Endothelial cell of umbilical vein (primary cell): ENCODE results near the gene ELP4. TPM values are rescaled to one million over a fixed set of nuclear protein-coding genes. Genes with fewer than 3 reads are reported as not detected.

Source experiments
- BruUV-seq: library from RNA; stranded (reverse); fragments of 400-500 nt; replicated peaks from 2 replicates; lab custom pipeline; 2021; lab: Mats Ljungman, UMichigan
- CTCF ChIA-PET: fragments of 300-600, 350-600 bp; sonication (Branson Sonifier 250); formaldehyde crosslinking; loops from one replicate; lab custom pipeline; 2021; ENCODE audit warnings: antibody characterized with exemption, inconsistent platforms; lab: Charles Lee
- POLR2A ChIA-PET: fragments of 300-600, 350-600 bp; sonication (Branson Sonifier 250); formaldehyde crosslinking; loops from one replicate; lab custom pipeline; 2021; ENCODE audit warnings: antibody characterized with exemption, inconsistent platforms; lab: Charles Lee
- DNase-seq: peaks from one replicate; pipeline ENCODE4 v3.0.0-alpha.2; 2011; ENCODE audit warnings: low read depth, low spot score
- FAIRE-seq: peaks from 2 replicates; lab custom pipeline; 2011; peaks lifted over from hg19 to GRCh38; lab: Jason Lieb, UNC
- H2AFZ ChIP-seq: 2 replicates; pipeline ENCODE4 v1.6.0; 2012; ENCODE audit warnings: low read depth, low read length, control low read depth, inconsistent platforms
- H3K27ac ChIP-seq: 2 replicates; pipeline ENCODE4 v1.5.1; 2011; ENCODE audit warnings: low read depth, mild to moderate bottlenecking, control low read depth, low read length, moderate library complexity; ENCODE audit not compliant: insufficient read depth
- H3K27me3 ChIP-seq, 2 experiments: 2 replicates each; pipeline versions ENCODE4 v1.6.0 to v1.6.1; 2011; ENCODE audit warnings: low read length in 2 of 2, mixed read lengths in 1 of 2; ENCODE audit not compliant: control insufficient read depth in 2 of 2, insufficient read depth in 2 of 2
- H3K36me3 ChIP-seq, 2 experiments: 2 replicates in 1 of 2; 3 replicates in 1 of 2; pipeline ENCODE4 v1.5.1; 2011; ENCODE audit warnings: low read length in 2 of 2, mild to moderate bottlenecking in 1 of 2, moderate library complexity in 1 of 2; ENCODE audit not compliant: control insufficient read depth in 2 of 2, insufficient read depth in 2 of 2; ENCODE audit errors: extremely low read depth in 1 of 2
- H3K4me1 ChIP-seq: 3 replicates; pipeline ENCODE4 v1.5.1; 2011; ENCODE audit warnings: mild to moderate bottlenecking, low read length; ENCODE audit not compliant: control insufficient read depth, insufficient read depth; ENCODE audit errors: extremely low read depth
- H3K4me2 ChIP-seq: 2 replicates; pipeline ENCODE4 v1.6.1; 2011; ENCODE audit warnings: low read length, control low read depth, mixed read lengths; ENCODE audit not compliant: insufficient read depth
- H3K4me3 ChIP-seq, 3 experiments: fragments of 200-600 bp in 1 of 3; sonication (generic), shearing (Covaris generic) in 1 of 3; replicated peaks in 1 of 3; 2 replicates each; pipeline ENCODE4 v1.5.1; 2011 to 2016; ENCODE audit warnings: control low read depth in 3 of 3, low read length in 3 of 3, mild to moderate bottlenecking in 2 of 3, inconsistent platforms in 1 of 3, low read depth in 1 of 3, moderate library complexity in 1 of 3; ENCODE audit not compliant: insufficient read depth in 1 of 3
- H3K79me2 ChIP-seq: 2 replicates; pipeline ENCODE4 v1.6.0; 2012; ENCODE audit warnings: low read length, inconsistent platforms; ENCODE audit not compliant: control insufficient read depth, insufficient read depth
- H3K9ac ChIP-seq: replicated peaks from 2 replicates; pipeline ENCODE3; 2011; ENCODE audit warnings: low read length, control low read depth; ENCODE audit not compliant: insufficient read depth; ENCODE audit errors: extremely low read depth
- H3K9me1 ChIP-seq: replicated peaks from 3 replicates; pipeline ENCODE4 v1.6.0; 2011; ENCODE audit warnings: mild to moderate bottlenecking, low read length; ENCODE audit not compliant: control insufficient read depth, insufficient read depth; ENCODE audit errors: extremely low read depth
- H3K9me3 ChIP-seq: replicated peaks from 2 replicates; pipeline ENCODE4 v1.5.1; 2012; ENCODE audit warnings: low read length, inconsistent platforms; ENCODE audit not compliant: control insufficient read depth, insufficient read depth
- H4K20me1 ChIP-seq: replicated peaks from 2 replicates; pipeline ENCODE3; 2011; ENCODE audit warnings: mild to moderate bottlenecking, low read length; ENCODE audit not compliant: control insufficient read depth, insufficient read depth; ENCODE audit errors: extremely low read depth
- EZH2 ChIP-seq: IDR thresholded peaks from 2 replicates; pipeline ENCODE4 v1.6.1; 2012; ENCODE audit warnings: borderline replicate concordance, low read depth, mild to moderate bottlenecking, moderate library complexity, low read length, inconsistent platforms; ENCODE audit not compliant: severe bottlenecking
- FOS ChIP-seq: IDR thresholded peaks from 2 replicates; pipeline ENCODE4 v1.6.1; 2011; ENCODE audit warnings: mild to moderate bottlenecking, low read length, moderate library complexity, borderline replicate concordance; ENCODE audit not compliant: insufficient read depth
- MYC ChIP-seq: IDR thresholded peaks from one replicate; pipeline ENCODE4 v1.6.1; 2011; ENCODE audit warnings: mild to moderate bottlenecking, low read depth, low read length
- POLR2A ChIP-seq: IDR thresholded peaks from 2 replicates; pipeline ENCODE4 v1.6.1; 2012; ENCODE audit warnings: low read depth, mild to moderate bottlenecking, control low read depth, low read length
- dilution Hi-C: fragments of 300-500 bp; cut with MboI; formaldehyde crosslinking; loops from one replicate; pipeline ENCODE4 v1.15.0; 2019; ENCODE audit warnings: low sequenced_read_pairs; ENCODE audit not compliant: extremely low pct_ligation_motif_present
- intact Hi-C: fragments of 100-400 bp; cut with micrococcal nuclease; formaldehyde crosslinking; loops from one replicate; pipeline ENCODE4 v1.10.0; 2022
- polyA plus RNA-seq, 4 experiments: library from polyadenylated mRNA; depleted of rRNA in 3 of 4; stranded (reverse) in 3 of 4; unstranded in 1 of 4; fragments of >200 nt; gene quantifications; 2 replicates each; pipeline versions ENCODE4 v1.2.1 to v1.2.3, GENCODE V29; 2011 to 2012; ENCODE audit warnings: missing spikeins in 1 of 4
- total RNA-seq: library from RNA; stranded (reverse); gene quantifications from 2 replicates; pipeline ENCODE4 v1.2.3, GENCODE V29; 2021

Gene ELP4
- total and polyA plus RNA-seq, 2 donors (not counting 3 experiments of a cell fraction or from before 2014, with no cell fraction given) = 11.6 to 16.3 TPM

GRCh38 chr11:31818874-31819331 is 309.3 kb downstream of the ELP4 start:
- ChIA-PET POLR2A (no interaction called here), CTCF (interaction anchor here (1.1 kb wide), 1 partner anchor 9 kb away, joined by 3 read pairs; no protein-coding TSS in a partner anchor)
- no peaks in the 10 kb centered on the region for H3K9me1 ChIP-seq

GRCh38 chr11:31819621-31820437 is 310.3 kb downstream of the ELP4 start:
- intact Hi-C loops (loop anchor here (2.0 to 10.0 kb wide), 2 partner anchors 21 to 785 kb away; no protein-coding TSS in a partner anchor), dilution Hi-C loops (no loop called here)
- Histone ChIP-seq H3K4me1 (peaks cover 2% of the 10 kb centered on the region), H2AFZ (no peak overlapping the region), H3K9me3 (no peaks in the 10 kb centered on the region), H3K9ac (no peak overlapping the region), H3K79me2 (no peaks in the 10 kb centered on the region), H3K36me3 (no peaks in the 10 kb centered on the region), H3K9me1 (no peaks in the 10 kb centered on the region), H3K4me3 (no peak overlapping the region), H4K20me1 (no peaks in the 10 kb centered on the region), H3K4me2 (no peak overlapping the region), H3K27ac (no peak overlapping the region), H3K27me3 (peaks cover 95 to 99% of the 10 kb centered on the region in 2 experiments)
- DNase-seq (no peak), FAIRE-seq (no peak)
- no TSS peak for BruUV-seq
- TF ChIP-seq FOS = no peak
- no peak for TF ChIP-seq MYC
- peak; percentile 90 for TF ChIP-seq EZH2
- CTCF ChIA-PET = no interaction called here
- POLR2A ChIA-PET = no interaction called here

More at GRCh38 chr11:31818874-31819331, 309.3 kb downstream of the ELP4 start:
- TF ChIP-seq FOS (no peak), POLR2A (no peak)
- no peak overlapping the region for H3K4me2 ChIP-seq
- H4K20me1 ChIP-seq = no peaks in the 10 kb centered on the region
- intact Hi-C loops = loop anchor here (10.0 kb wide), 1 partner anchor 786 kb away; no protein-coding TSS in a partner anchor
- H3K36me3 ChIP-seq = no peaks in the 10 kb centered on the region
- H3K9me3 ChIP-seq = no peaks in the 10 kb centered on the region
- dilution Hi-C loops = no loop called here
- peaks cover 94 to 99% of the 10 kb centered on the region in 2 experiments for H3K27me3 ChIP-seq
- H3K4me1 ChIP-seq = peaks cover 2% of the 10 kb centered on the region
- H3K27ac ChIP-seq = no peak overlapping the region
- FAIRE-seq (no peak), DNase-seq (no peak)
- H2AFZ ChIP-seq = no peak overlapping the region
- no peak overlapping the region for H3K4me3 ChIP-seq
- H3K9ac ChIP-seq = no peak overlapping the region
- no peaks in the 10 kb centered on the region for H3K79me2 ChIP-seq
- BruUV-seq = no TSS peak
